IPS-15b (cell line): Measurements from ENCODE around the gene KCNA3.

ENCODE experiments used
- H3K27me3 ChIP-seq: one replicate; pipeline ENCODE4 v1.6.1; 2013; ENCODE audit warnings: low read length; ENCODE audit not compliant: control insufficient read depth, insufficient read depth
- H3K36me3 ChIP-seq: one replicate; pipeline ENCODE4 v1.6.1; 2013; ENCODE audit warnings: low read length; ENCODE audit not compliant: control insufficient read depth, insufficient read depth
- H3K4me1 ChIP-seq: one replicate; pipeline ENCODE4 v1.6.1; 2013; ENCODE audit warnings: mild to moderate bottlenecking, low read length; ENCODE audit not compliant: control insufficient read depth, insufficient read depth
- H3K4me3 ChIP-seq: one replicate; pipeline ENCODE4 v1.5.1; 2013; ENCODE audit warnings: low read depth, low read length
- H3K9ac ChIP-seq: one replicate; pipeline ENCODE4 v1.6.1; 2013; ENCODE audit warnings: low read depth, mild to moderate bottlenecking, low read length
- H3K9me3 ChIP-seq: one replicate; pipeline ENCODE4 v1.6.1; 2013; ENCODE audit warnings: mild to moderate bottlenecking, low read length; ENCODE audit not compliant: control insufficient read depth, insufficient read depth

The KCNA3 gene

GRCh38 chr1:110700767-110701166 lies 26.0 kb upstream of the KCNA3 start:
- no peaks in the 10 kb centered on the region for H3K36me3 ChIP-seq
- H3K27me3 ChIP-seq = no peaks in the 10 kb centered on the region
- H3K9me3 ChIP-seq = no peaks in the 10 kb centered on the region
- no peaks in the 10 kb centered on the region for H3K4me1 ChIP-seq
- H3K9ac ChIP-seq = no peak overlapping the region
- H3K4me3 ChIP-seq = no peak overlapping the region

DNA sequence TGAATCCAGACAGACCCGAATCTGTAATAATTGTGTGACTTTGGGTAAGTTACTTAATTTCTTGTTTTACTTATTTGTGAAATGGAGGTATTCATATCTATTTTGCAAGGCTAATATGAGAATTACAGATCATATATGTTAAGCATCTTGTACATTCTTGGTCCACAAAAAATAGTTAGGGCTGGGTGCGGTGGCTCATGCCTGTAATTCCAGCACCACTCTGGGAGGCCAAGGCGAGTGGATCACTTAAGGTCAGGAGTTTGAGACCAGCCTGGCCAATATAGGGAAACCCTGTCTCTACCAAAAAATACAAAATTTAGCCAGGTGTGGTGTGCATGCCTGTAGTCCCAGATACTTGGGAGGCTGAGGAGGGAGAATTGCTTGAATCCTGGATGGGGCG lies 22.9 kb upstream of the KCNA3 start:
- Histone ChIP-seq H3K9ac (no peak overlapping the region), H3K27me3 (no peaks in the 10 kb centered on the region), H3K4me1 (no peaks in the 10 kb centered on the region), H3K9me3 (no peaks in the 10 kb centered on the region), H3K4me3 (no peak overlapping the region), H3K36me3 (no peaks in the 10 kb centered on the region)

GRCh38 chr1:110696818-110697217 lies 22.1 kb upstream of the KCNA3 start:
- Histone ChIP-seq H3K9ac (no peak overlapping the region), H3K4me3 (no peak overlapping the region), H3K27me3 (no peaks in the 10 kb centered on the region), H3K9me3 (no peaks in the 10 kb centered on the region), H3K36me3 (no peaks in the 10 kb centered on the region), H3K4me1 (no peaks in the 10 kb centered on the region)

DNA sequence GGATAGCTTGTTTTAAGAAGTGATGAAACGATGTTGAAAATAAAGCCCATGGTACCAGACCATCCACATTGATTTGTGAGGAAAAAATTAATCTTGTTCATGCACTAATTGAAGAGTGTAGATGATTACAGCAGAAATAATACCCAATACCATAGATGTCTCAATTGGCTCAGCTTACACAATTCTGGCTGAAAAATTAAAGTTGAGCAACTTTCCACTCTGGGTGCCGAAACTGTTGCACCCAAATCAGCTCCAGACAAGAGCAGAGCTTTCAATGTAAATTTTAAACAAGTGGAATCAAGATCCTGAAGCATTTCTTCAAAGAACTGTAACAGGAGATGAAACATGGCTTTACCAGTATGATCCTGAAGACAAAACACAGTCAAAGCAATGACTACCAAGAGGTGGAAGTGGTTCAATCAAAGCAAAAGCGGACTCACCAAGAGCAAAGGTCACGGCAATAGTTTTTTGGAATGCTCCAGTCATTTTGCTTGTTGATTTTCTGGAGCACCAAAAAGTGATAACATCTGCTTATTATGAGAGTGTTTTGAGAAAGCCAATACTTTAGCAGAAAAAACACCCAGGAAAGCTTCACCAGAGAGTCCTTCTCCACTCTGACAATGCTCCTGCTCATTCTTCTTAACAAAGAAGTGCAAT lies 16.1 kb upstream of the KCNA3 start:
- H3K27me3 ChIP-seq = no peaks in the 10 kb centered on the region
- H3K4me3 ChIP-seq = no peak overlapping the region

DNA sequence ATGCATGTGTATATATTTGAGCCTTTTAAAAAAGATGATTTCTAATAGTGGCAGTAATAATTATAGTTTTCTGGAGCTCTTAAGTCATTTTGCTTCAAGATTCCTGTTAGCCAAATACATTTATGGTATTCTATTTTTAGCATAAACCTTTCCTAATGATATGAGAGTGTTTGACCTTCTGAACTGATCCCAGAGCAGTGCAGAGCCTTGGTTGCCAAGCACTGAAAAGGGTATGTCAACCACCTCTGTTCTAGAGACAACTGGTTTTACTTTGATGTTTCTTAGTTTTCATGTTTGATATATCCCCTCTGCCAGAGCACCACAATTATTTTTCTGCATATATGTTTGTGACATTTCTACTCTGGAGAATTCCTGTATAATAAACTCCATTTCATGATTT lies 15.1 kb upstream of the KCNA3 start:
- Histone ChIP-seq H3K9ac (no peak overlapping the region), H3K36me3 (no peaks in the 10 kb centered on the region), H3K27me3 (no peaks in the 10 kb centered on the region), H3K4me1 (no peaks in the 10 kb centered on the region), H3K4me3 (no peak overlapping the region), H3K9me3 (no peaks in the 10 kb centered on the region)

More for the DNA sequence above, 16.1 kb upstream of the KCNA3 start:
- Histone ChIP-seq H3K4me1 (no peaks in the 10 kb centered on the region), H3K36me3 (no peaks in the 10 kb centered on the region), H3K9ac (no peak overlapping the region), H3K9me3 (no peaks in the 10 kb centered on the region)

- no peak overlapping the region for H3K4me3 ChIP-seq
- H3K36me3 ChIP-seq = no peaks in the 10 kb centered on the region
- no peaks in the 10 kb centered on the region for H3K27me3 ChIP-seq
- no peaks in the 10 kb centered on the region for H3K9me3 ChIP-seq
- H3K4me1 ChIP-seq = no peaks in the 10 kb centered on the region
- no peak overlapping the region for H3K9ac ChIP-seq
These were observed 13.8 kb upstream of the KCNA3 start for GRCh38 chr1:110688514-110688913.

- Histone ChIP-seq H3K9ac (no peak overlapping the region), H3K9me3 (no peaks in the 10 kb centered on the region), H3K27me3 (no peaks in the 10 kb centered on the region), H3K36me3 (no peaks in the 10 kb centered on the region), H3K4me3 (no peak overlapping the region), H3K4me1 (no peaks in the 10 kb centered on the region)
These were observed 12.5 kb upstream of the KCNA3 start for GRCh38 chr1:110687250-110687649.

GRCh38 chr1:110686188-110686587 lies 11.4 kb upstream of the KCNA3 start:
- no peaks in the 10 kb centered on the region for H3K9me3 ChIP-seq
- no peaks in the 10 kb centered on the region for H3K27me3 ChIP-seq
- no peak overlapping the region for H3K4me3 ChIP-seq
- no peaks in the 10 kb centered on the region for H3K4me1 ChIP-seq
- no peaks in the 10 kb centered on the region for H3K36me3 ChIP-seq
- H3K9ac ChIP-seq = no peak overlapping the region

DNA sequence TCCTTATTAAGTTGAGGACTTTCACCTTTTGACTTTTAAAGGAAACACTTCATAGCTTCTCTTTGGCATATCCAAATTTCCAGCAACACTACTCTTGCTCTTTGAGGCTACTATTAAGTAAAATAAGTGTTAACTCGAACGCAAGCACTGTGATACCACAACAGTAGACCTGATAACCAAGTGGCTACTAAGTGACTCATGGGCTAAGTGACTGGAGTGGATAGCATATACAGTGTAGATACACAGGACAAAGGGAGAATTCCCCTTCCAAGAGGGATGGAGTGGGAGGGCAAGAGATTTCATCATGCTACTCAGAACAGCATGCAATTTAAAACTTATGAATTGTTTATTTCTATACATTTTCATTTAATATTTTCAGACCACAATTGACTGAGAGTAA lies 9.8 kb upstream of the KCNA3 start:
- H3K4me3 ChIP-seq = no peak overlapping the region
- no peaks in the 10 kb centered on the region for H3K27me3 ChIP-seq
- H3K4me1 ChIP-seq = no peaks in the 10 kb centered on the region
- no peaks in the 10 kb centered on the region for H3K36me3 ChIP-seq
- no peaks in the 10 kb centered on the region for H3K9me3 ChIP-seq
- no peak overlapping the region for H3K9ac ChIP-seq

GRCh38 chr1:110682898-110683297 lies 8.2 kb upstream of the KCNA3 start:
- Histone ChIP-seq H3K9me3 (no peaks in the 10 kb centered on the region), H3K36me3 (no peaks in the 10 kb centered on the region), H3K4me3 (no peak overlapping the region), H3K27me3 (no peaks in the 10 kb centered on the region), H3K4me1 (no peaks in the 10 kb centered on the region), H3K9ac (no peak overlapping the region)

DNA sequence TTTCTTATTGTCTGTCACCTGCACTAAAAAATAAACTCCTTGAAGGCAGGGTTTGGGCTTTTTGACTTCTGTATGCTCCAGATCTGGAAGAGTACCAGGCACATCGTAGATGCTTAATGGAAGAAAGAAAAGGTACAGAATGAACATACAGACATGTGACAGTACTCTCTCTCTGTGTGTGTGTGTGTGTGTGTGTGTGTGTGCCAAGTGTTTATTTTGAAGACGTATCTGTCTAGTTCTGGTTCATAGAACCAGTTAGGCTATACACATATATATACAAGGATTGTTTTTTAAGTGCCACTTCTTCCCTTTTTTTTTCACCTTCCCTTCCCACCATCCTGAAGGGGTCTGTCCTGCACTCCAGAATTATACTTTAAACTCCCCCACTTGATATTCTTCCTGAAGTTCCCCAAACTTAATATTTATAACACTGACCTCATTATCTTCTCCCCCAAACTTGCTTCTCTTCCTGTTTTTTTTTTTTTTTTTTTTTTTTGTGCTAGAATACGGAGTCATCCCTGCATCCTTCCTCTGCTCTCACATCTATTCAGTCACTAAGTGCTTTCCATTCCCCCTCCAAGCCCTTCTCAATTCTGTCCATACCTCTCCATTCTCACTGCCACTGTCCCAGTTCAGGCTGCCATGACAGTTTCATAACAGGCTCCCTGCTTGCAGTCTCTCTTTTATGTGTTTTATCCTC lies 5.4 kb upstream of the KCNA3 start:
- no peaks in the 10 kb centered on the region for H3K36me3 ChIP-seq
- H3K9ac ChIP-seq = no peak overlapping the region
- H3K4me3 ChIP-seq = no peak overlapping the region
- peaks cover 4% of the 10 kb centered on the region for H3K4me1 ChIP-seq
- no peaks in the 10 kb centered on the region for H3K9me3 ChIP-seq
- H3K27me3 ChIP-seq = peaks cover 25% of the 10 kb centered on the region

DNA sequence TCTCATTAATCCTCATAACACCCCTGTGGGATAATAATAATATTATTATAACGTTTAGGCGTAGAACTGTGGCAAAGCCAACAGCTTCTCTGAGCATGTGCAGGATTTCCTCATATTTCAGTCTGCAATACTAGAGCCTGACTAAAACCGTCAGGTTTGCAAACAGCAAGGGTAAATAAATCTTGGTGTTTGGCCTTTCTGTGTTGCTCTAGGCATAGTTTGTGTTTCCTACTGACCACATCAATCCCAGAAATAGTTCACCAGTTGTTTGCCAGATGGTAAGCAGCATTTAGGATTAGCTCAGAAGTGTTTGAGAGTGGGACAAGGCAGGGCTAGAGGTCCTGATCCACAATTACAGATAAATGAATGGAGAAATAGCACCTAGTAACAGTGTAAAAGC lies 2.8 kb upstream of the KCNA3 start:
- peaks cover 45% of the 10 kb centered on the region for H3K27me3 ChIP-seq
- no peak overlapping the region for H3K4me3 ChIP-seq
- H3K9me3 ChIP-seq = no peaks in the 10 kb centered on the region
- H3K4me1 ChIP-seq = peaks cover 4% of the 10 kb centered on the region
- no peak overlapping the region for H3K9ac ChIP-seq
- no peaks in the 10 kb centered on the region for H3K36me3 ChIP-seq
